NCI-H526 (cell line): ENCODE measurements around the gene COL18A1.

Experiments used
- DNase-seq, 2 experiments: peaks; one replicate each; lab custom pipeline; 2025; lab: John Stamatoyannopoulos, UW

The COL18A1 gene

DNA sequence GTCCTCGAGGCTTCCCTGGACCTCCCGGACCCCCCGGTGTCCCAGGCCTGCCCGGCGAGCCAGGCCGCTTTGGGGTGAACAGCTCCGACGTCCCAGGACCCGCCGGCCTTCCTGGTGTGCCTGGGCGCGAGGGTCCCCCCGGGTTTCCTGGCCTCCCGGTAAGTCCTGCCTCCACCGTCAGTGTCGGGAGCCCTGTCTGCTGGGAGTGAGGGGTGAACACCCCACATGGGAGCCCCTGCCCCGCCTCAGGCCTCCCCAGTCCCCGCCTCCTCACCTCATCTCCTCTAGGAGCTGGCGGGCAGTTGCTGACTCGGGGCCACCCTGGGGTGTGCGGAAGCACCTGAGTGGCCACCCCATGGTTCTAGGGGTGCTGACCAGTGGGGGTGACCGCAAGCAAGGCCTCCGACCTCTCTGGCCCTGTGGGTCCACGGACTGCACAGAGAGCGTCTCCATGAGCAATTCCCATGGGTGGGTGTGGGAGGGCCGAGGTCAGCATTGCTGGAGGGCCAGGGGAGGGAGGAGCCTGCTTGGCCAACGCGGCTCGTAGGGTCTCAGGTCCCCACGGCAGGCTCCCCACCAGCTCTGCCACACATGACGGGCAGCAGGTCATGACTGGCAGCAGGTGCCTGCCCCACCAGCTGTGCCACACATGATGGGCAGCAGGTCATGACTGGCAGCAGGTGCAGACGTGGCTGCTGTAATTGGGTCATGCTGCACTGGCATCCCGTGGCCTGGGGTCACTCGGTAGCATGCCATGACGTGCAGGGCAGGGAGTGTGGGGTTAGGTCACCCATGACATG, 75.9 kb downstream of the COL18A1 start:
- DNase-seq: no peak

DNA sequence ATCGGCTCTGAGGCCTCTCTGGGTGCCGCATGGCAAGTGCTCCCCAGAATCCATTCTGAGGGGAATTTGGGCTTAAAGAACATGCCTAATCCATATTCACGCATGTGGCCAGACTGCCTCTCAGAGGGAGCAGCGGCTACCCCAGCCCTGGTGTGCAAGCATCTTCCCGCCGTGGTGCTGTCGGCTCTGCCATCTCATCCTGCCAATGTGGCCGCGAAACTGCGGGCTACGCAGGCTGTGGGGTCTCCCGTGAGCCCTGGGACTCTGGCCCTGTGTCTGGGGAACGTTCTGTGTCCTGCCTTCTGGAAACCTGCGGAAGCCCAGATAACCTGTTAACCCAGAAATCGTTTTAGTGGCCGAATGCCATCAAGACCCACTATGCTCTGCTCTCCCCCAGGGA, 76.6 kb downstream of the COL18A1 start:
- DNase-seq: no peak

DNA sequence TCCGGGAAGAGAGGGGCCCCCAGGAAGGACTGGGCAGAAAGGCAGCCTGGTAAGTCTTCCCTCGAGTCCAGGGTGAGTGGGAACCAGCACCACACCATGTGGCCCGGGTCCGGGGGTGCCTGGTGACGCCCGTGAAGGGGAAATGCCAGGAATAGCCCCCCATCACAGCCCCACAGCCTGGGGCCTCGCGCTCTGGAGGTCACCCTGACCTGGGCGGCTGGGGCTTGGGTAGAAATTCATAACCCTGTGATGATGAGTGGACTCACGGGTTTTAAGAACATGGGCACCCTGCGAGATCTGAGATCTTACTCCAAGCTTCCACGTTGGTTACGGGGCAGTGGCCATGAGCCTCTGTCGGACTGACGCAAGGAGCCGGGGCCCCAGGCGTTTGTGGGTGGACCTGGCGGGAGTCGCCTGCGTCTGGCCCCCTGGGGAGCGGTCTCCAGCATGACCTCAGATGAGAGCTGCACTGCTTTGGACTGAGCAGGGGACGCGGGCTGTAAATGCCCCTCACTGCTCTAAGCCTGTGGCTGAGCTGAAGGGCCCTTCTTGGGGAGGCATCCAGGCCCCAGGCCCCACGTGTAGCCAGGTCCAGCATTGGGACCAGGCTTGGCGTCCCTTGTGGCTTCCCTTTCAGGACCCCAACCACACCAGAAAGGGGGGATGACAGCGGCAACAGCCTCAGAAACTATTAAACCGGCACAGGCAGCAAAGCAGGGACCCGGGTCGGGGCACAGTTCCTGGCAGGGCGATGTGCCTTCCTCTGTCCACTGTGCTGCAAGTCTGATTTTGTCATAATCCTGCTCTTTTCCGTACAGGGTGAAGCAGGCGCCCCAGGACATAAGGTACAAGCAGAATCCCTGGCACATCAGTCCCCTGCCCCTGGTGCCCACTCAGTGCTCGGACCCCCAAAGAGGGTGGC, 77.3 kb downstream of the COL18A1 start:
- no peak for DNase-seq

DNA sequence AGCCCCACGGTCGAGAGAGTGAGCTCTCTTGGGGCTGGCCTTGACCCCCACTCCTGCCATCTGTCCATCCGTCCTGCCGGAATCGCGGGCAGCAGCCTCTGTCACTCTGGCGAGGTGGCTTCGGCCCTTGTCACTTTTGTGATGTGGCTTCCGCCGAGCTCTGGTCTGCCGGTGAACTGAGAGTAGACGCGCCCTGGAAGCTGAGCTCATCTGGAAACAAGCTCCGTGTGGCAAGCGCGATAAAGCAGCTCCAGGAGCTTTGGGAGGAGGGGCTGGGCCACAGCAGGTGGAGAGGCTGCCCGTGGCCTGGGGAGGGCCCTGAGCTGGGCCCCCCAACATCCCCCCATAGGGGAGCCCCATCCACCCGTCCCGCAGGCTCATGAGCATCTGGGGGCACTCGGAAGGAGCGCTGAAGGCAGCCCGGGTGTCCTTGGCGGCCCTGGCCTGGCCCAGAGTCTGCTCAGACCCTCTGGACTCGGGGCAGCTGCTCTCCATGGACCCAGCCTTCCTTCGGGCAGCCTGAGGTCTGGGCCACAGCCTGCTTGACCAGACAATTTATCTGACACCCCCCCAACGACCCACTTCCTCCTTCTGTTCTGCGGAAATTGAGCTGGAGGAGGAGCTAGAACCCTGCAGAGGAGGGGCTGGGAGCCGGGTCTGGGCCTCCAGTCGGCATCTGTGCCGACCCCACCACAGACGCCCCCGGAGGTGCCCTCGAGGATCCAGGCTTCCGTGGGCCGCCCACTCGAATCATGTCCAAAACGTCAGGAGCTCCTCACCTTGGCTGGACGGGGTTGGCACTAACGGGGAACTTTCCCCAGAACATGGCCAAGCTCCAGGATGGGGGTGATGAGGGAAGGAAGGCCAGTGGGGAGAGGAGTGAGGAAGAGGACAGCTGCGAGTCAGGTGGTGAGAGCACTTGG, 78.2 kb downstream of the COL18A1 start:
- DNase-seq: peak in 1 of 2 experiments; percentile 31

DNA sequence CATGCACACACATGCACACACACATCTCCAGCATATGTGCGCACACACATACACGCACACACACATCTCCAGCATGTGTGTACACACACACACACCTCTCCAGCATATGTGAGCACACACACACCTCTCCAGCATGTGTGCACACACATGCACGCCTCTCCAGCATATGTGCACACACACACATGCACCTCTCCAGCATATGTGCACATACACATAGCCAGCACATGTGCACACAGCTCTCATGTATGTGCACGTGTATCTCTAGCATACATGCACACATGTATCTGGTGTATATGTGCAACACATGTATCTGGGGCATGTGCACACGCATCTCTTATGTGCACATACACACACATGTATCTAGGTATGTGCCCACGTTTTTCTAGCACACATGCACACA, 79.4 kb downstream of the COL18A1 start:
- DNase-seq: no peak

DNA sequence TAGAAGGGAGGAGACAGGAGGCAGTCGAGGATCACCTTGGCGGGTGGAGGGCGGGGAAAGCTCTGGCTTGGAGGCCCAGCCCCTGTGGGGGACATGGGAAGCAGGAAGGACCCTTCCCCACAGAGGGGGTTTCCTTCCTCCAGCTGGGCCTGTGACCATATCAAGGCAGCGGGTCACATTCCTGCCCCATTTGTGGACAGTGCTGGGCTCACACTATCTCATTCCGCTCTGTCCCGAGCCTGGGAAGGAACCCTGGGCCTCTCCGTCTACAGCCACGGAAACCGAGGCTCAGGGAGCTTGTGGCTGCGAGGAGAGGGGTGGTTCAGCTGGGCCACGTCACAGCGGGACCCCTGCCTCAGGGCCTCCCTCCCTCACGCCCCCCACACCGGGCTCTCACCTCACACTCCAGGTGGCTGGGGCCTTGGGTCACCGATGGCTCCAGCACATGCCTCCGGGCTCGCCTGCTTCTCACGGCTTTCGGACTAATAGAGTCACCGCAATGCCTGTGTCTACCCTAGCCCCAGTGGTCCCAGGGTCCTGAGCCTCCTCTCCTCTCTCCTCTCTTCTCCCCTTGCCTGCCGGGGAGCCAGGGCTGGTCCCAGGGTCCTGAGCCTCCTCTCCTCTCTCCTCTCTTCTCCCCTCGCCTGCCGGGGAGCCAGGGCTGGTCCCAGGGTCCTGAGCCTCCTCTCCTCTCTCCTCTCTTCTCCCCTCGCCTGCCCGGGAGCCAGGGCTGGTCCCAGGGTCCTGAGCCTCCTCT, 80.9 kb downstream of the COL18A1 start:
- no peak for DNase-seq

DNA sequence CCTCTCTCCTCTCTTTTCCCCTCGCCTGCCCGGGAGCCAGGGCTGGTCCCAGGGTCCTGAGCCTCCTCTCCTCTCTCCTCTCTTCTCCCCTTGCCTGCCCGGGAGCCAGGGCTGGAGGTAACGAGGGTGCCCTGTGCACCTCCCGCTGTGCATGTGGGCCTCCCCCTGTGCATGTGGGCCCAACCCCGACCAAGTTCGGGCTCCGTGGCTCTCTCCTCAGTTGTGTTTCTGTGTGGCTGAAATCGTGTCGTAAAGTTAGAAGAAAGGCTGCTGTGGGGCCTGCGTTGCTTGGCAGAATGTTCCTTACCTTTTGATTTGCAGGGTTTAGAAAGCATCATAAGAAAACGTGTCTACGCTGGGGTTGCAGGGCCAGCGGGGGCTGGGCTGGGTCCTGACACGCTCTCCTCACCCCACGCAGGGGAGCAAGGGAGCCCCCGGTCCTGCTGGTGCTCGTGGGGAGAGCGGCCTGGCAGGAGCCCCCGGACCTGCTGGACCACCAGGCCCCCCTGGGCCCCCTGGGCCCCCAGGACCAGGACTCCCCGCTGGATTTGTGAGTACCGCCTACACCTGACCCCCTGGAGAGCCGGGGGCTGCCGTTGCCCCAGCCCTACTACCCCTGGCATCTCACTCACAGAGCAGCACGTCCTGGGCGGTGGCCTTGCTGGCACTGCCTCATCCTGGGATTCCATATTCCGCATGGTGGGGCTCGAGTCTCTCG, 81.6 kb downstream of the COL18A1 start:
- no peak for DNase-seq

DNA sequence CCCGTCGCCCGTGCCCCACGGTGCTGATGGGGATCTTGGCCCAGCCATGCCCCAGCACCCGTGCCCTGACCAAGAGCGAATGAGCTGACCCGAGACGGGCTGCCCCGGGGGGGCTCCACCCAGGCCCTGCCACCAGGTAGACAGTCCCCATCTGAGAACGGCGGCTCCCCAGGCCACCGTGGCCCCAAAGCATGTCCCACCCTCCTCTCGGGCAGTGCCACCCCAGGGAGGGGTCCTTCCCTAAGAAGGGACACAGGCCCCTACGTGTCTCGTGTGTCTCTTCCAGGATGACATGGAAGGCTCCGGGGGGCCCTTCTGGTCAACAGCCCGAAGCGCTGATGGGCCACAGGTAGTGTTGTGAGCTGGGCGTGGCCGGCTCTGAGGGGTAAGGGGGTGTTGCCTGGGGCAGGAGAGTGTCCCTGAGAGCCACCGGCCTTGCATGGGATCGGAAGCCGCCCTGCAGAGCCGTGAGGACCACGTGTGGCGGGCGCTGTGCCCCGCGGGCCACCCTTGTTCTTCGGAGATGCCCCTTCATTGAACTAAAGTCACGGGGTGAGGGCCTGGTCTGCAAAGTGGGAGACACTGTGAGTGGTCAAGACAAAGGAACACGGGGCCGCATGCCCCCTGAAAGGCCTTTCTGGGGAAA, 82.3 kb downstream of the COL18A1 start:
- DNase-seq: no peak

DNA sequence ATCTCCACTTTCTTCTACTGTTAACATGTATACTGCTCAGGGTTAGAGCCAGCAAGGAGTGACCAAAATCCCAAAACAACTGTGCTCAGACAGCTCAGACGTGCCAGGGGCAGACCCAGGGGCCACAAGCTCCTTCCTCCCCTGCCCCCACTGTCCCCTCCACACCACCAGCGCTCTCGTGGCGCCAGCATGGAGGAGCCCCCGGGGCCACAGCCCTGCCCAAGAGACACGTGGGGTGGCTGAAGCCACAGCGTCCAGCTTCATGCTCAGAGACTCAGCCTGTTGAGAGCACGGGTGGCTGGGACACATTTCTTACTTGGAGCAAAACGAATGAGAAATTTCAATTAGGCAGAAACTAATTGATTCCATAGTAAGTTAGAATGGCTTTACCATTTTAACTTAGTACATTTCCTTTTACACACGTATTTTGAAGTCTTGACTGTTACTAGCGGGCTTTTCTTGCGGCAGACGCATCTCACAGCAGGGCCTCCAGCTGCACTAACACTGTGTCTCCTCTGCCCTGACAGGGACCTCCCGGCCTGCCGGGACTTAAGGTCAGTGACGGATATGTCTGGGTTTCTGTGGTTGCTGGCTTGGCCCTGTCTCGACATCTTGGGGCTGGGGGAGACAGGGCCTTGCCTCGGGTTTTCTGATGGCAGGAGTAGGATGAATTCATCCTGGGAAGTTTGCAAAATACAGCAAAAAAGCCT, 83.1 kb downstream of the COL18A1 start:
- DNase-seq: no peak

DNA sequence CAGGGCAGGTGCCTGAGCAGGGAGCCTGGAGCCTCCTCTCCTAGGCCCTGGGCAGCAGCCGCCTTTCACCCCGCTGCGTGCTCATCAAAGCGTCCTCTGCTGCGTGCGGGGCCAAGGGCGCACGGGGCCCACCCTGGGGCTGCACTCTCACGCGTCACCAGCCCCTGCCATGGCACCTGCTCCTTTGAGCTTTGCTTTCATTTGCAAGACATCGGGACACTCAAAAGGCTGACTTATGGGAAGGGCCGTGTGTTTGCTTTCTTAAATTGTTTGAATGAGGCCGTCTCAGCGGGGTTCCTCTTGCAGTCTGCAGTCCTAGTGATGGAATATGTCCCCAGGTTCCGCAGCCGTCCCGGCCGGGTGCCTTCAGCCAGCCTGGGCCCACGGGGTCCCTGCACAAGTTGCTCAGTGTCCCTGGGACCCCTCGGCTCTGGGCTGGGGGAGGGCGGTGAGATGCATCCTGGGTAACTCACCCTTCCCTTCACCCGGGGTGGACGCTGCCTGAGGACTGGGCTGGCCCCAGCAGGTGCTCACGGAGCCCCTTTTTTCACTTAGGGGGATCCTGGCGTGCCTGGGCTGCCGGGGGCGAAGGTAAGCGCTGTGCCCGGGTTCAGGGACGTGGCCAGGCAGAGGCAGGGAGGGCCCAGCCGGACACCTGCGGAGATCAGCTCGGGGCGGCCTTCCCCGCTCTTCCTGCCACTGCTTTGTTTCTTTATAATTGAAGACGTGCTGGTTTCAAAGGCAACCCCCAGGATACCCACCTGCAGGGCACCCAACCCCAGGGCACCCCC, 84.2 kb downstream of the COL18A1 start:
- no peak for DNase-seq

DNA sequence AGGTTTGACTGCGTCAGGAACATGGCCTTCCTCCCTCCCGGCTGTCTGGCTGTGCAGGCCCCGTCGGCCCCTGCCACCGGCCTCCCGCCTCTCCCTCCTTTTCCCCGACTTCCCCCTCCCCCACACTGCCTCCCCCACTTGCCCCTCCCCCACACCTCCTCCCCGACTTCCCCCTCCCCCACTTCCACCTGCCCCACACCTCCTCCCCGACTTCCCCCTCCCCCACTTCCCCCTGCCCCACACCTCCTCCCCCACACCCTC, 84.7 kb downstream of the COL18A1 start:
- DNase-seq: no peak

DNA sequence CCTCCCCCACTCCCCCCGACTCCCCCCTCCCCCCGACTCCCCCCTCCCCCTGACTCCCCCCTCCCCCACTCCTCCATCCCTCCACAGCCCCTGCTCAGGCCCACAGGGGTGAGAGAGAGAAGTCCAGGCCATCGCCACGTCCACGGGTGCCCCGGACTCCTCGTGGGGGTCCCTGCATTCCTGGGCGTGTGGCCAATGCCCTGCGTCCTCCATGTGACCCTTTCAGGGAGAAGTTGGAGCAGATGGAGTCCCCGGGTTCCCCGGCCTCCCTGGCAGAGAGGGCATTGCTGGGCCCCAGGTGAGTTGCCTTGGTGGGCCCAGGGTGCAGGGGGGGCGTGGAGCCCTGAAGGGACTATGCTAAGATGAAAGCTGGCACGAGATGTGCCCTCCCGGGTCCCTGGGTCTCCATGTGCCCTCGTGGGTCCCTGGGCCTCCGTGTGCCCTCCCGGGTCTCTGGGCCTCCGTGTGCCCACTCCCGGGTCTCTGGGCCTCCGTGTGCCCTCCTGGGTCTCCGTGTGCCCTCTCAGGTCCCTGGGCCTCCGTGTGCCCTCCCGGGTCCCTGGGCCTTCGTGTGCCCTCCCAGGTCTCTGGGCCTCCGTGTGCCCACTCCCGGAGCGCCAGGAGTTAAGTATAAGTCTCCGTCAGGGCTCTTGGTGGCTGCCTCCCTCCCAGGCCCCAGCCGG, 85.2 kb downstream of the COL18A1 start:
- no peak for DNase-seq

DNA sequence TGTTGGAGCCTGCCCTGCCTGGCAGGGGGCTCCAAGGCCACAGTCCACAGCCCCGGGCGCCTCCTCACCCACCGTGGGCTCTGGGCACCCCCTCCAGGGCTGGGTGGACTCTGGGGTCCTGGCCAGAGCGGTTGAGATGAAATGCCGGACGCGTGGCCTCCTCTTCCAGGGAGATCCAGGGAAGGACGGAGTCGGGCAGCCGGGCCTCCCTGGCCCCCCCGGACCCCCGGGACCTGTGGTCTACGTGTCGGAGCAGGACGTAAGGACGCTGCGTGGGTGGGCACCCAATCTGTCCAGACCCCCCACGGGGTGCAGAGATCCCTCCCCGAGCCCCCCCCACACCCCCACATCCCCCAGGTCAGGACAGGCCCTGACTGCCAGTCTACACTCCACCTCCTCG, 86.1 kb downstream of the COL18A1 start:
- DNase-seq: no peak

DNA sequence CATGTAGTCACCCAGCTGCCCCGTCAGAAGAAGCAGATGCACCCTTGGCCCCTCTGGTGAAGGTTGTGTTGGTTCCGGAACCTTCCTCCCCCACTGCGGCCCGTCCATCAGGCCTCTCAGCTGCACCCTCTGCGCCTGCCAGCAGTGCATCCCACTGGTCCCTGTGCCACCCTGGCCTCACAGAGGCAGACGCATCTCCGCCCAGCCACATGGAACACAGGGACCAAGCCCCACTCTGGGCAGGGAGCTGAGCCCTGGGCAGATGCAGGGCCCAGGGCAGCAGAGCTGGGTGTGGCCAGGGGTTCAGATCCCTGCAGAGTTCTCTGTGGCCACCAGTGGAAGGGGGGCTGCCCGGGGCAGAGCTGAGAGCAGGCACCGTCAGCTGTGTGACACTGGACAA, 86.7 kb downstream of the COL18A1 start:
- no peak for DNase-seq

DNA sequence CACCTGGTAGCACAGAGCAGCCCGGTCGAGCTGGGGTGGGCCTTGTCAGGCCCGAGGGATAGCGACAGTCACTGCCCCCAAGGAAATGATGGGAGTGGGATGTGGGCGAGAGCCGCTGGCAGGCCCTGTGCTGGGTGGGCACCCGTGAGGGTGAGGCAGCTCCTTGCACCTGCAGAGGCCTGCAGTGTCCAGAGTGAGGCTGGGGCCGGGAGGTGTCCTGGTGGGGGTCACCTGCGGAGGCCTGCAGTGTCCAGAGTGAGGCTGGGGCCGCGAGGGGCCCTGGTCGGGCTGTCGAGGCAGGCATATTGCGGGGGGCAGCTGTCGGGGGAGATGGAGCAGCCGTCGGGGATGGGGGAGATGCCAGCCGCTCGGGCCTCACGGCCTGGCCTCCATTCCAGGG, 87.8 kb downstream of the COL18A1 start:
- DNase-seq: no peak

DNA sequence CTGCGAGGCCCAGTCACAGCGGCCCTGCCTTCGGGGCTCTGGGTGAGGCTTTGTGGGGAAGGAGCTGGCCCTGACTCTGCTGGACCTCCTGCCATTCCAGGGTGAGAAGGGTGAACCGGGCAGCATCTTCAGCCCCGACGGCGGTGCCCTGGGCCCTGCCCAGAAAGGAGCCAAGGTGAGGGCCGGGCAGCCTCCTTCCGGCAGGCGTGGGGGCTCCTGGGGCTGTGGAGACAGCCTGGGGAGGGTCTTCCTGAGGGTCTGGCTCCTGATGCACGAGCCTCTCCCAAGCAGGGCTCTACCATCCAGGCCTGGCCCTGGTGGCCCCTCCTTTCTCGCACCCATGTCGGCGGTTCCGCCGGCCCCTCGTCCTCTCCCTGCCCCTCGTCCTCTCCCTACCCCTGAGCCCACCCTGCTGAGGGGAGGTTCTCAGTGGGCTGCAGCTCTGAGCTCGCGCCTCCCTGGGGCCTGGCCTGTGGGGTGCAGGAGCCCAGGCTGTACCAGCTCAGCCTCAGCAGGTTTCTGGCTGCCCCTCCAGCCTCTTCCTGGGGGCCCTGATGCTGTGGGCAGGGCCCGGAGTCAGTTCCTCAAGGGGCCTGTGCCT, 88.5 kb downstream of the COL18A1 start:
- no peak for DNase-seq

DNA sequence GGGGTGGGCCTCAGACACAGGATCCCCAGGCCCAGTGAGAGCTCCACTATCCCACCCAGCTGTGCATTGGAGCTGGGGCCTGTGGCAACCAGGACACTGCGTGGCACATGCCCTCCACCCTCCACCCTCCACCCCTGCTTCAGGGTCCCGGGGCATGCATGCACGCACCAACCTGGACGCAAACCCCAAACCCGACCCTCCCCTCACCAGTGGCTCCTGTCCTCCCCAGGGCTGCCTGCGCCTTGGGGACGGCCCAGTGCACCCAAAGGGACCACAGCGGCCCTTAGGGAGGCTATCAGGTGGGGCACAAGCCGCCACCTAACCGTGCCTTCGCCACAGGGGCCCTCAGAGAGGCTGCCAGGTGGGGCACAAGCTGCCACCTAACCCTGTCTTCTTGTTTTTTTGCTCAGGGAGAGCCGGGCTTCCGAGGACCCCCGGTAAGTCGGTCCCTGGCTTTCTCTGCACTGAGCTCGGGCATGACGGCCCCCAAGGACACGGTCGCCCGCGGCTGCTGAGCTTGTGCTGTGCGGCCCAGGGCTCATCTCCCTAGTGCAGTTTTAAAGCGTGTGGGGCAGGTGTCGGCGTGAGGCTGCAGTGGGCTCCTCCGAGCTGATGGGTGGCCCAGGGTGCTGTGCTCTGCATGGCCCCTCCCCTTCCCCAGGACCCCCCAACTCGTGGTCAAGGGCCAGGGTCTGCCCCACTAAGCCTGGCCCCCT, 89.3 kb downstream of the COL18A1 start:
- DNase-seq: no peak
